ENCODE data around the gene FUNDC1. TPM values are rescaled to one million over a fixed set of nuclear protein-coding genes. Genes with fewer than 3 reads are reported as not detected.
A peak's percentile ranks its signal among the peaks of the same experiment; 100 is the strongest.
"Not testable (repeated sequence)": the region's sequence is repeated elsewhere in the genome, so short reads cannot be mapped to it uniquely, and the experiment has no call there.

The FUNDC1 gene
- total and polyA plus RNA-seq, 3 experiments from 2014 or later = 12.0 to 26.9 (median 12.5) TPM

GRCh38 chrX:44550563-44550962 is 7.9 kb upstream of the FUNDC1 start:
- no peaks in the 10 kb centered on the region for H3K36me3 Mint-ChIP-seq
- no peaks in the 10 kb centered on the region for H3K9me3 ChIP-seq (ENCODE audit: low read length)
- no peaks in the 10 kb centered on the region for H3K27me3 ChIP-seq (ENCODE audit: insufficient read depth, low read length, poor library complexity, severe bottlenecking)
- ChIA-PET CTCF (no interaction called here), POLR2A (no interaction called here)
- H3K9me3 Mint-ChIP-seq = peaks cover 0 to 4% (median 0%) of the 10 kb centered on the region in 5 donors
- H3K4me1 Mint-ChIP-seq = no peaks in the 10 kb centered on the region
- no peak overlapping the region for H3K27ac ChIP-seq (ENCODE audit: low read depth, low read length)
- no peak overlapping the region for H3K4me3 Mint-ChIP-seq
- H3K36me3 ChIP-seq (ENCODE audit: insufficient read depth, low read length) = no peaks in the 10 kb centered on the region
- DNase-seq = no peak
- no peak overlapping the region for H3K4me3 ChIP-seq (ENCODE audit: low read length)
- H3K27me3 Mint-ChIP-seq = peaks cover 0 to 4% of the 10 kb centered on the region in 2 donors
- no peak overlapping the region for H3K27ac Mint-ChIP-seq
- H3K4me1 ChIP-seq (ENCODE audit: insufficient read depth, low read length) = no peaks in the 10 kb centered on the region

- H3K9me3 ChIP-seq (ENCODE audit: low read length); H3K36me3 ChIP-seq (ENCODE audit: insufficient read depth, low read length); POLR2A ChIA-PET; H3K9me3 Mint-ChIP-seq; H3K27ac Mint-ChIP-seq; H3K27me3 ChIP-seq (ENCODE audit: insufficient read depth, low read length, poor library complexity, severe bottlenecking); CTCF ChIA-PET; H3K4me3 Mint-ChIP-seq; H3K36me3 Mint-ChIP-seq; H3K27ac ChIP-seq (ENCODE audit: low read depth, low read length); H3K27me3 Mint-ChIP-seq; H3K4me3 ChIP-seq (ENCODE audit: low read length); DNase-seq: not testable (repeated sequence)
- H3K4me1 Mint-ChIP-seq = peaks cover 24 to 32% (median 27%) of the 10 kb centered on the region in 3 donors
- H3K4me1 ChIP-seq (ENCODE audit: insufficient read depth, low read length) = peaks cover 12% of the 10 kb centered on the region
These were observed 2.8 kb upstream of the FUNDC1 start for GRCh38 chrX:44545454-44545853.

DNA sequence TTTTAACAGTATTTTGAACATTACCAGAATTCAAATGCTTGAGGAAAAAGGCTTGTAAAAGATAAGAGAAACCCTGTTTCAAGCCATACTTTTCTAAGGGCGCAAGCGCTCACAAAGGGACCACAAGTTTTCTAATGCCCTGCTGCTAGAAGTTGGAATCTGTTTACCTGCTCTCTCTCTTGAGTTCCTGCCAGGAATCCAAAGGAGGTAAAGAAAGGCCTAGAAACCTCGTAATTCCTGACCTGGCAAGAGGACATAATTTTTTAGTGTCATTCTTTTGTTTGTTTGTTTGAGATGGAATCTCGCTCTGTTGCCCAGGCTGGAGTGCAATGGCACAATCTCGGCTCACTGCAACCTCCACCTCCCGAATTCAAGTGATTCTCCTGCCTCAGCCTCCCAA is 1.4 kb upstream of the FUNDC1 start:
- peaks cover 0 to 10% (median 0%) of the 10 kb centered on the region in 3 donors for H3K36me3 Mint-ChIP-seq
- no peak for DNase-seq
- no peak overlapping the region for H3K27ac ChIP-seq (ENCODE audit: low read depth, low read length)
- no peaks in the 10 kb centered on the region for H3K36me3 ChIP-seq (ENCODE audit: insufficient read depth, low read length)
- H3K9me3 Mint-ChIP-seq = no peaks in the 10 kb centered on the region
- no peaks in the 10 kb centered on the region for H3K9me3 ChIP-seq (ENCODE audit: low read length)
- no peaks in the 10 kb centered on the region for H3K27me3 ChIP-seq (ENCODE audit: insufficient read depth, low read length, poor library complexity, severe bottlenecking)
- H3K4me3 Mint-ChIP-seq = peak overlapping the region in 2 of 7 donors; percentile 5 to 98
- H3K4me3 ChIP-seq (ENCODE audit: low read length) = no peak overlapping the region
- H3K27me3 Mint-ChIP-seq = no peaks in the 10 kb centered on the region
- peaks cover 28 to 39% (median 38%) of the 10 kb centered on the region in 3 donors for H3K4me1 Mint-ChIP-seq
- POLR2A ChIA-PET = no interaction called here
- peaks cover 12% of the 10 kb centered on the region for H3K4me1 ChIP-seq (ENCODE audit: insufficient read depth, low read length)
- CTCF ChIA-PET = no interaction called here
- H3K27ac Mint-ChIP-seq = peak overlapping the region in 1 of 8 donors; percentile 51

GRCh38 chrX:44536198-44536597 is 6.5 kb downstream of the FUNDC1 start:
- Histone ChIP-seq H3K4me3 (ENCODE audit: low read length) (no peak overlapping the region), H3K4me1 (ENCODE audit: insufficient read depth, low read length) (peaks cover 3% of the 10 kb centered on the region), H3K27ac (ENCODE audit: low read depth, low read length) (no peak overlapping the region), H3K36me3 (ENCODE audit: insufficient read depth, low read length) (no peaks in the 10 kb centered on the region), H3K9me3 (ENCODE audit: low read length) (no peaks in the 10 kb centered on the region), H3K27me3 (ENCODE audit: insufficient read depth, low read length, poor library complexity, severe bottlenecking) (no peaks in the 10 kb centered on the region)
- H3K27me3 Mint-ChIP-seq = no peaks in the 10 kb centered on the region
- peaks cover 5 to 42% (median 11%) of the 10 kb centered on the region in 3 donors for H3K36me3 Mint-ChIP-seq
- ChIA-PET CTCF (no interaction called here), POLR2A (no interaction called here)
- DNase-seq = no peak
- H3K4me1 Mint-ChIP-seq = peaks cover 17 to 43% (median 35%) of the 10 kb centered on the region in 3 donors
- no peaks in the 10 kb centered on the region for H3K9me3 Mint-ChIP-seq
- H3K4me3 Mint-ChIP-seq = no peak overlapping the region
- peak overlapping the region in 2 of 8 donors; percentile 3 to 7 for H3K27ac Mint-ChIP-seq

- Histone ChIP-seq H3K4me1 (ENCODE audit: insufficient read depth, low read length) (no peaks in the 10 kb centered on the region), H3K9me3 (ENCODE audit: low read length) (no peaks in the 10 kb centered on the region), H3K36me3 (ENCODE audit: insufficient read depth, low read length) (no peaks in the 10 kb centered on the region), H3K4me3 (ENCODE audit: low read length) (no peak overlapping the region), H3K27ac (ENCODE audit: low read depth, low read length) (no peak overlapping the region), H3K27me3 (ENCODE audit: insufficient read depth, low read length, poor library complexity, severe bottlenecking) (no peaks in the 10 kb centered on the region)
- H3K36me3 Mint-ChIP-seq = peaks cover 0 to 19% (median 5%) of the 10 kb centered on the region in 3 donors
- DNase-seq = no peak
- H3K9me3 Mint-ChIP-seq = no peaks in the 10 kb centered on the region
- ChIA-PET POLR2A (no interaction called here), CTCF (no interaction called here)
- peaks cover 0 to 2% of the 10 kb centered on the region in 2 donors for H3K27me3 Mint-ChIP-seq
- peak overlapping the region in 2 of 8 donors; percentile 12 to 24 for H3K27ac Mint-ChIP-seq
- H3K4me3 Mint-ChIP-seq = no peak overlapping the region
- H3K4me1 Mint-ChIP-seq = peaks cover 8 to 23% (median 18%) of the 10 kb centered on the region in 3 donors
These were observed 13.3 kb downstream of the FUNDC1 start for GRCh38 chrX:44529310-44529709.

GRCh38 chrX:44514272-44514671 is 28.4 kb downstream of the FUNDC1 start:
- no peak overlapping the region for H3K27ac Mint-ChIP-seq
- H3K36me3 Mint-ChIP-seq = peaks cover 0 to 1% (median 0%) of the 10 kb centered on the region in 3 donors
- Histone ChIP-seq H3K4me3 (ENCODE audit: low read length) (no peak overlapping the region), H3K36me3 (ENCODE audit: insufficient read depth, low read length) (no peaks in the 10 kb centered on the region), H3K27me3 (ENCODE audit: insufficient read depth, low read length, poor library complexity, severe bottlenecking) (no peaks in the 10 kb centered on the region), H3K27ac (ENCODE audit: low read depth, low read length) (no peak overlapping the region), H3K9me3 (ENCODE audit: low read length) (no peaks in the 10 kb centered on the region), H3K4me1 (ENCODE audit: insufficient read depth, low read length) (no peaks in the 10 kb centered on the region)
- H3K27me3 Mint-ChIP-seq = peaks cover 2 to 3% of the 10 kb centered on the region in 2 donors
- no peaks in the 10 kb centered on the region for H3K9me3 Mint-ChIP-seq
- POLR2A ChIA-PET = no interaction called here
- DNase-seq = no peak
- H3K4me1 Mint-ChIP-seq = no peaks in the 10 kb centered on the region
- CTCF ChIA-PET = no interaction called here
- H3K4me3 Mint-ChIP-seq = no peak overlapping the region

DNA sequence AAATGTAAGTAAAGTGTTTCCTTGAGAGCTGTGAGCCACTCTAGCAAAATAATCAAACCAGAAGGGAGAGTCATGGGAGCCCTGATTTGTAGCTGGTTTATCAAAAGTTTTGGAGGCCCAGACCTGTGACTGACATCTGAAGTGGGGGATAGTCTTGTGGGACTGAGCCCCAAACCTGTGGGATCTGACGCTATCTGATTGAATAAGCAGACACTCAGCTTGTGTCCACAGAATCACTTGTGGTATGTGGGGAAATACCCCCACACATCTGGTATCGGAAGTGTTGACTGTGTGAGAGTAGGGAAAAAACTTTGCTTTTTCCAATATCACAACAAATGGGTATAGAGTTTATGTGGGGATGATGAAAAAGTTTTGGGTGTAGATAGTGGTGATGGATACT is 35.4 kb downstream of the FUNDC1 start:
- H3K27me3 ChIP-seq (ENCODE audit: insufficient read depth, low read length, poor library complexity, severe bottlenecking) = no peaks in the 10 kb centered on the region
- no peaks in the 10 kb centered on the region for H3K36me3 ChIP-seq (ENCODE audit: insufficient read depth, low read length)
- H3K4me3 Mint-ChIP-seq = no peak overlapping the region
- no peaks in the 10 kb centered on the region for H3K9me3 ChIP-seq (ENCODE audit: low read length)
- no peak overlapping the region for H3K27ac ChIP-seq (ENCODE audit: low read depth, low read length)
- H3K27ac Mint-ChIP-seq = no peak overlapping the region
- no peak for DNase-seq
- no peaks in the 10 kb centered on the region for H3K27me3 Mint-ChIP-seq
- ChIA-PET POLR2A (no interaction called here), CTCF (no interaction called here)
- H3K4me3 ChIP-seq (ENCODE audit: low read length) = no peak overlapping the region
- H3K36me3 Mint-ChIP-seq = no peaks in the 10 kb centered on the region
- no peaks in the 10 kb centered on the region for H3K4me1 Mint-ChIP-seq
- no peaks in the 10 kb centered on the region for H3K4me1 ChIP-seq (ENCODE audit: insufficient read depth, low read length)
- no peaks in the 10 kb centered on the region for H3K9me3 Mint-ChIP-seq

DNA sequence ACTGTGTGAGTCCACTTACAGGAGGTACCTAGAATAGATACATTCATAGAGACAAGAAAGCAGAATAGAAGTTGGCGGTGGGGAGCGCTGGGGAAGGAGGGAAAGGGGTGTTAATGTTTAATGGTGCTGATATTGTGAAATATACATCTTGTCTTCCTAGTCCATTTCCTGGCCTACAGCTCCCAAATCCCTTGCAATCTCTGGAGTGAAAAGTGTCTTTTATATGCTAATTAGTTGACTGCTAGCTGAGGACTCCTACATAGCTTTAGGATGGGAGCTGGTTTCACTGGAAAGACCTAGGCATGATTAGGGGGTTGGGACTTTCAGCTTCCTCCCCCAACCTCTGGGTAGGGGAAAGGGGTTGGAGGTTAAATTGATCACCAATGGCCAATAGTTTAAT is 36.0 kb downstream of the FUNDC1 start:
- CTCF ChIA-PET = no interaction called here
- H3K27ac ChIP-seq (ENCODE audit: low read depth, low read length) = no peak overlapping the region
- no peak overlapping the region for H3K27ac Mint-ChIP-seq
- no peak overlapping the region for H3K4me3 Mint-ChIP-seq
- no peaks in the 10 kb centered on the region for H3K9me3 ChIP-seq (ENCODE audit: low read length)
- no peaks in the 10 kb centered on the region for H3K27me3 Mint-ChIP-seq
- H3K4me1 ChIP-seq (ENCODE audit: insufficient read depth, low read length) = no peaks in the 10 kb centered on the region
- no peaks in the 10 kb centered on the region for H3K36me3 ChIP-seq (ENCODE audit: insufficient read depth, low read length)
- no peaks in the 10 kb centered on the region for H3K9me3 Mint-ChIP-seq
- H3K4me3 ChIP-seq (ENCODE audit: low read length) = no peak overlapping the region
- no peak for DNase-seq
- H3K27me3 ChIP-seq (ENCODE audit: insufficient read depth, low read length, poor library complexity, severe bottlenecking) = no peaks in the 10 kb centered on the region
- no peaks in the 10 kb centered on the region for H3K36me3 Mint-ChIP-seq
- POLR2A ChIA-PET = no interaction called here
- no peaks in the 10 kb centered on the region for H3K4me1 Mint-ChIP-seq

- H3K9me3 ChIP-seq (ENCODE audit: low read length) = no peaks in the 10 kb centered on the region
- Mint-ChIP-seq H3K36me3 (no peaks in the 10 kb centered on the region), H3K27me3 (peaks cover 2% of the 10 kb centered on the region in 2 donors), H3K4me1 (no peaks in the 10 kb centered on the region), H3K4me3 (no peak overlapping the region), H3K27ac (no peak overlapping the region), H3K9me3 (no peaks in the 10 kb centered on the region)
- H3K4me3 ChIP-seq (ENCODE audit: low read length) = no peak overlapping the region
- no peak overlapping the region for H3K27ac ChIP-seq (ENCODE audit: low read depth, low read length)
- DNase-seq = no peak
- no peaks in the 10 kb centered on the region for H3K27me3 ChIP-seq (ENCODE audit: insufficient read depth, low read length, poor library complexity, severe bottlenecking)
- H3K4me1 ChIP-seq (ENCODE audit: insufficient read depth, low read length) = no peaks in the 10 kb centered on the region
- ChIA-PET POLR2A (no interaction called here), CTCF (no interaction called here)
- H3K36me3 ChIP-seq (ENCODE audit: insufficient read depth, low read length) = no peaks in the 10 kb centered on the region
These were observed 39.1 kb downstream of the FUNDC1 start for GRCh38 chrX:44503560-44503959.
